Ammon's horn (tissue), 1 donor: ENCODE data around the gene LANCL3.
A peak's percentile ranks its signal among the peaks of the same experiment; 100 is the strongest.
"Not testable (repeated sequence)": the region's sequence is repeated elsewhere in the genome, so short reads cannot be mapped to it uniquely, and the experiment has no call there.

Experiments
- DNase-seq: peaks from one replicate; pipeline ENCODE4 v3.0.0-alpha.2; 2016; ENCODE audit warnings: low spot score

Gene LANCL3

DNA sequence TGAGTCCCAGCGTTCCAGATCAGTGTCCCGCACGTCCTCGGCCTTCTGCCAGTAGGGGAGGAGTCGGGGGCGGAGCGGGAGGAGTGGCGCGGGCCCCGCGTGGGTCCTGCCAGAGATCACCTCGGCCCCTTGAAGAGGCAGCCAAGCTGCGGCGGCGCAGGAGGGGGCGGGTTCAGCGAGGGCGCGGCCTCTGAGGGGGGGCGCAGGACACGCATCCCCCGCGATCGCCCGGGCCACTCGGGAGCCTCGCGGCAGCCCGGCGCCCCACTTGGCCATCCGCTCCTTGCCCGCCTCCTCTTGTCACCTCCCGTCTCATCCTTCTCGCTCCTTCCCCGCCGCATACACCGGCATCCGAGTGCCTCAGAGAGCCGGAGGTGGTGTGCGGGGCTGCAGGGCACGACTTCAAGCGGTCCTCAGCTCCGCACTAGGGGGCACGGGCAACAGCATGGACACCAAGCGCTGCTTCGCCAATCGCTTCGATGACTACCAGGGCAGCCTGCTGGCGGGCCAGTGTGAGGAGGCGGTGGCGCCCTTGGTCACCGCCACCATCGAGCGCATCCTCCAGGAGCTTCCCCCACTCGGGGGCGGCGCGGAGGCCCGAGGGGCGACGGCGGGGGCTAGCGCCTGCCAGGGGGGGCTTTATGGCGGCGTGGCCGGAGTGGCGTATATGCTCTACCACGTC is at the start of gene LANCL3:
LANCL3 (plus strand) TSS at position 236 of the 682 bp plus-strand sequence; CDS start at position 446, 210 bp downstream.
- DNase-seq: not testable (repeated sequence)

DNA sequence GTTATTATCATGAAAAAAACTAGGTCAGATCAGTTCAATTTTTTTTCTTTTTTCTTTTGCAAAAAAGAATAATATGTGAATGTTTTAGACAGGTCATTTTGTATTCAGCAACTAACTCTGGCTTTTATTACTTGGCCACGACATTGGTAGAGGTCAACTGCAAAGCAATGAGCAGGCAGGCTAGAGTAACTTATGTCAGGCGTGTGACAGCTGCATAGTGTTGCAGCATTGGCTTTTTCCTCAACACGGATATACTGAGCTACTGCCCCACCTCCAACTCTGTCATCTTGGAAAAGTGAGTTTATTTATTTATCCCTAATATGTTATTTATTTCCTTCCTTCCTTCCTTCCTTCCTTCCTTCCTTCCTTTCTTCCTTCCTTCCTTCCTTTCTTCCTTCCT is 47.8 kb upstream of the LANCL3 start:
- DNase-seq: not testable (repeated sequence)

DNA sequence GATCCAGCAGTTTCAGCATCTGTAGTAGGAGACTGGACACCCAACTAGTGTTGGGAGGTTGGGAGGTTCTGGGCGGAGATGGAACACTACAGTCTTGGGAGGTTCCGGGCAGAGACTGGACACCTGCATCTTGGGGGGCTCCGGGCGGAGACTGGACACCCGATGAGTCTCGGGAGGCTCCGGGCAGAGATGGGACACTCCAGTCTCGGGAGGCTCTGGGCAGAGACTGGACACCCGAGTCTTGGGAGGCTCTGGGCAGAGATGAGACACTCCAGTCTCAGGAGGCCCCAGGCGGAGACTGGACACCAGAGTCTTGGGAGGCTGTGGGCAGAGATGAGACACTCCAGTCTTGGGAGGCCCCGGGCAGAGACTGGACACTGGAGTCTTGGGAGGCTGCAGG is 29.5 kb upstream of the LANCL3 start:
- DNase-seq: no peak

DNA sequence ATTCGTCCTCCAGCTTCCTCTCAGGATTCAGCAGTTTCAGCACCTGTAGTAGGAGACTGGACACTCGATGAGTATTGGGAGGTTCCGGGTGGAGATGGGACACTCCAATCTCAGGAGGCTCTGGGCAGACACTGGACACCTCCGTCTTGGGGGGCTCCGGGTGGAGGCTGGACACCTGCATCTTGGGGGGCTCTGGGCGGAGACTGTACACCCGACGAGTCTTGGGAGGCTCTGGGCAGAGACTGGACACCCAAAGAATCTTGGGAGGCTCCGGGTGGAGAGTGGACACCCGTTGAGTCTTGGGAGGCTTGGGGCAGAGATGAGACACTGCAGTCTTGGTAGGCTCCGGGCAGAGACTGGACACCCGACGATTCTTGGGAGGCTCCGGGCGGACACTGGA is 28.7 kb upstream of the LANCL3 start:
- no peak for DNase-seq

DNA sequence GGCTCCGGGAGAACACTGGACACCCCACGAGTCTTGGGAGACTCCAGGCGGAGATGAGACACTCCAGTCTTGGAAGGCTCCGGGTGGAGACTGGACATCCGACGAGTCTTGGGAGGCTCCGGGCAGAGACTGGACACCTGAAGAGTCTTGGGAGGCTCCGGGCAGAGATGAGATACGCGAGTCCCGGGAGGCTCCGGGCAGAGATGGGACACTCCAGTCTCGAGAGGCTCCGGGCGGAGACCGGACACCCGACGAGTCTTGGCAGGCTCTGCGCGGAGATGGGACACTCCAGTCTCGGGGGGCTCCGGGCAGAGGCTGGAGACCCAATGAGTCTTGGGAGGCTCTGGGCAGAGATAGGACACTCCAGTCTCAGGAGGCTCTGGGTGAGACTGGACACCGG is 28.1 kb upstream of the LANCL3 start:
- DNase-seq: no peak

DNA sequence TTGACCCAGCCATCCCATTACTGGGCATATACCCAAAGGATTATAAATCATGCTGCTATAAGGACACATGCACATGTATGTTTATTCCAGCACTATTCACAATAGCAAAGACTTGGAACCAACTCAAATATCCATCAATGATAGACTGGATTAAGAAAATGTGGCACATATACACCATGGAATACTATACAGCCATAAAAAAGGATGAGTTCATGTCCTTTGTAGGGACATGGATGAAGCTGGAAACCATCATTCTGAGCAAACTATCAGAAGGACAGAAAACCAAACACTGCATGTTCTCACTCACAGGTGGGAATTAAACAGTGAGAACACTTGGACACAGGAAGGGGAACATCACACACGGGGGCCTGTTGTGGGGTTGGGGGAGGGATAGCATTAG is 26.9 kb upstream of the LANCL3 start:
- DNase-seq: not testable (repeated sequence)

DNA sequence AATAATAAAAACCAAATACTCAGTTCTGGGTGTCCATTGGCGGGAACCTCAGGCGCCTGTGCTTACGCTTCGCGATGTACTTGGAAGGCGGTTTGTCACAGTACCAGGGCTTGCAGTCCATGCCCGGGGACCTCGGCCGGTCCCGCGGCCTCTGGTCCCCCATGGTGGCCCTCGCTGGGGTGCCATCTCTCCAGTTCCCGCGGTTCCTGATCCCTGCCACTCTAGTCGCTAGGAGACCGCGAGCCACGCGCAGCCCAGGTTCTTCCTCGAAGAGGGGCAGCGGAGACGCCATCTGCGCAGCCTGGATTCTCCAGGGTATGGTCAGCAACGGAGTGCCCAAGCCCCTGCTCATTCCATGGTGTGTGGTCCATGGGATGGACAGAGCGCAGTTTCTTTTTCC is 26.4 kb upstream of the LANCL3 start:
- DNase-seq: no peak

DNA sequence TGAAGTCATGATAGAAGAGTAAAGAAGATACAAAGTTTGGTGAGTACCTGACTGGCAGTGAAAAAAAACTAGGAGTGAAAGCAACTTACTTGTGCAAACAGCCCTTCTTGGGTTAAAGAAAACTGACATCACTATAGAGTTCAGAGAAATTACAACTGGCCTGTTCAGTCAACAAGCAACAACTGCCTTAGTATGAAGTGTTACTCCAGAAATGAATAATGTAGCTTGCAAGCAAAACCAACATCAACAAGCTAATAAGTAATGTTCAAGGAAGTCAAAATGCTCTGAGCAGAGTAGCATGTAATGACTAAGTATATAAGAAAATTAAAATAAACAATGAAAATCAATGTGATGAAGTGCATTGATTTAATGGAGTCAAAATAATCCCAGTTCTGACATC is 21.8 kb upstream of the LANCL3 start:
- DNase-seq: not testable (repeated sequence)

DNA sequence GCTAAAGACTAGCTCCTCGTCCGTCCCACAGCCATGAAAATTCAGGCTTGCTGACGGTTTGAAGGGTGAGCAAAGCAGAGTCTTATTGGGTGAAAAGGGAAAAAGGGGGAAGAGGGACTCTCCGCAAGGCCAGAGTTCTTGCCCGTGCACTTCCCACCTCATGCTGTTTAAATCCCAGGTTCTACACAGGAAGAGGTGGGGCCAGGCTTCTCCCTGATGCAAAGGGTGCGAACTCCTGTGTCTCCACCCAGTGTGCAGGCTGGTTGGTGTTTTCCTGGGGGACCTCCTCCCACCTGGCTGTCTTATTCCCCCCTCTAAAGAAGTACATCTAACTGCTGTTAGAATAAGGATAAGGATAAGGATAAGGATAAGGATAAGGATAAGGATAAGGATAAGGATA is 18.0 kb upstream of the LANCL3 start:
- DNase-seq: no peak

DNA sequence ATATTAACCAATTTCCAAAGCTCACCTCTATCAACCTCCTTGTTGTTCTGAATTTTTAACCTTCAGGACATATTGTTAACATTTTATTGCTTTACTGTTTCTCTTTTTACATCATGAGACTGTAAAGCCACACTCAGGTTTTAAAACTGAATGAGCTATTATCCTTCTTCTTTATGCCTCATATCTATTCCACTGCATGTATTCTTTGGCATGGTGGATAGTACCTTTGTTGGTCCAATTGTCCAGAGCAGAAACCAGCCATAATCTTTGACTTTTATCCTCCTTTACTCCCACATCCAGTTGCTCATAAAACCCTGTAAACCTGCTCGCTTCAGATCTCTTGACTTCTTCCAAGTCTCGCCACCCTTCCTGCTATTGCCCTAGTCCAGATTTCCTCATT is 6.2 kb upstream of the LANCL3 start:
- DNase-seq: not testable (repeated sequence)

DNA sequence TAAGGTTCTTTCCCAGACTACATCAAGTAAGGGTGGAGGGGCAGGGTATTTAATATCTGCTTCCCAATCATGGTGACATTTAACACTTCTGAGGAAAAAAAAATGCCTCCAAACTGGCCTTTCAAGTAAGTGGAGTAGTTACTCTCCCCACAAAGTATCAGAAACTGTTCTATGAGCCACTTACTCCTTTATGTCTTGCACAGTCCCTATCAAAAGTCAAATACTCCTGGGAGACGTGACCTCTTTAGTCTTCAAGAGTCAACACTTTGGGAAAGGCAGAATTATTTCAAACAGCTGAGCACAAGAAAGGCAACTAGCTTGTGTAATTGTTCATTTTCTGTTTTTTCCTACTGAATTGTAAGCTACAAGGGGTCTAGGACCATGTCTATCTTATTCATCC is 1.1 kb upstream of the LANCL3 start:
- DNase-seq: not testable (repeated sequence)

DNA sequence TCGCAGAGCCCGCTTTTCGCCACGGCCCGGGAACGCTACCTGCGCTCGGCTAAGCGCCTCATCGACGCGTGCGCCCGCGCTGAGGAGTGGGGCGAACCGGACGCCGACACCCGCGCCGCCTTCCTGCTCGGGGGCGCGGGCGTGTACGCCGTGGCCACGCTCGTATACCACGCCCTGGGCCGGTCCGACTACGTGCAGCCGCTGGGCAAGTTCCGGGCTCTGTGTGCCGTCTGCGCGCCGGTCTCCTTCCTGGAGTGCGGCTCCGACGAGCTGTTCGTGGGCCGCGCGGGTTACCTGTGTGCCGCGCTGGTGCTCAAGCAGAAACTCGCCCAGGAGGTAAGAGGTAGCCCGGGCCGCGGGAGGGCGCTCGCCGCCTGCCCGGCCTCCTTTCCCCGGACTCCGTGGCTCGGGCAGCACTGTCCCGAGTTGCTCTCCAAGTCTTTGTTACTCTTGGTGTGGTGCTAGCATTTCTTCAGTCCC is 687 bp downstream of the LANCL3 start:
- DNase-seq: not testable (repeated sequence)

DNA sequence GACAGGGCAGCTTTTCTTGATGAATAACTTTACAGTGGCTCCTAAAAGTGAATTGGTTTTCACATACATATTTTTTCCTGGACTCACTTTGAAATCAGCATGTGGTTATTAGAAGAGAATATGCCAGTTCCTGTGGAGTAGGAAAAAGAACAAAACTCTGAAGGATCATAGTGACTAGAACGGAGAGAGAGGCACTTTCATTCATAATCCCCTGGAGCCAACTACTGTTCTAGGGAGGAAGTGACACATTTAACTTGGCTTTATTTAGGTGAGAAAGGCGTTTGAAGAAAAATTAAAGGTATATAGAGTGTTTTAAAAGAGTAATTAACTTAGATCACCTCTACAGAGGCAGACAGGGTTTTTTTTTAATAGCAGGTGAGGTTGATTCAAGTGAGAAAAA is 1.7 kb downstream of the LANCL3 start:
- not testable (repeated sequence) for DNase-seq

DNA sequence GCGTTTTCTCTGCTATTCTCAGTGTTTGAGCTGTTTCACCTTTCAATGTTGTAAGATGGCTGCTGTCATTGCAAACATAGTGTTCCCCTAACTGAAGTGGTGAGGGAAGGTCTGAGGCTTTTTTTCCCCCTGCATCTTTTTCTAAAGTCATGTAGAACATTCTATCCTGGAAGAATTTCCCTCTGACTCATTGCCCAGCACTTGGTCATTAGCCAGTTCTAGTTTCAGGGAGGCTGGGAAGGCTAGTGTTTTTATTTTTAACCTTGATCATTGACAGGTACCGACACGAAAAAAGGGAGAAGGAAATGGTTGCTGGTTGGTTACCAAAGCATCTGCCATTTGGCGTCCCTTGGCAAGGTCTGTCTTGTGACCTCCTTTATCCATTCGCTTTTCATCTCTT is 6.6 kb downstream of the LANCL3 start:
- no peak for DNase-seq

DNA sequence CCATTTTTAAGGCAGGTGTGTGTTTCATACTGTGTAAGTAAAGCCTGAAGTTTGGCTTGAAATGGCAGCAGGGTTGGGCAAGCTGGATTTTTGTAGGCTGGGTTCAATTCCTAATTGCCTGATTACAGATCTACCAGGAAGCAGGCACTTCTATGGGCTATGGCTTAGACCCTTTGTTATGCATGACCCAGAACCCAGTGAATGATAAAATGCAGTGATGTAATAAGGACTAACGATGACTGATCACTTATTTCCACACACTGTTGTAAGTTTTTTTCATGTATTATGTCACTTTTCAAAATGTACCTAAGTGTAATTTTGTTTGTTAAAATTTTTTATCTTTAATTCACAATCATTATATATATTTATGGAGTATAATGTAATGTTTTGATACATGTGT is 8.6 kb downstream of the LANCL3 start:
- DNase-seq: no peak

DNA sequence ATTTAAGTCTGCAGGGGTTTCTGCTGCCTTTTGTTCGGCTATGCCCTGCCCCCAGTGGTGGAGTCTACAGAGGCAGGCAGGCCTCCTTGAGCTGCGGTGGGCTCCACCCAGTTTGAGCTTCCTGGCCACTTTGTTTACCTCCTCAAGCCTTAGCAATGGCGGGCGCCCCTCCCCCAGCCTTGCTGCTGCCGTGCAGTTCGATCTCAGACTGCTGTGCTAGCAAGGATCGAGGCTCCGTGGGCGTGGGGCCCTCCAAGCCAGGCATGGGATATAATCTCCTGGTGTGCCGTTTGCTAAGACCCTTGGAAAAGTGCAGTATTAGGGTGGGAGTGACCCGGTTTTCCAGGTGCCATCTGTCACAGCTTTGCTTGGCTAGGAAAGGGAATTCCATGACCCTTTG is 15.9 kb downstream of the LANCL3 start:
- DNase-seq: not testable (repeated sequence)

DNA sequence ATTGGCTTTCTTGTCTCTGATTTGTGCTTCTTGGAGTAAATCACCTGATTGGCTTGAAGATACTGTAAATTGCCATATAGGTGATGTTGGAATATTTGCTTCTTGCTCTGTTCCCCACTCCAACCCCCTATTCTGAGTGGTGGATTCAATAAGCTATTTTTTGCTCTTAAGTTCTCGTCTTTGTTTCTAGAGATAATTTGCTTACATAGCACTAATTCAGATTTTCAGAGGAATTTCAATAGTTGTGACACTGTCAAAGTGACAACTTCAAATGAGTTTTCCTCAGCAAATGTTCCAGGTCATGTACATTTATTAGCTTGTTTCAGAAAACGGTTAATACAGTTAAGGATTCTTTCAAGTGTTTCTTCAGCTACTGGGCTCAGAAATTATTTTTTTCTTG is 18.6 kb downstream of the LANCL3 start:
- no peak for DNase-seq

DNA sequence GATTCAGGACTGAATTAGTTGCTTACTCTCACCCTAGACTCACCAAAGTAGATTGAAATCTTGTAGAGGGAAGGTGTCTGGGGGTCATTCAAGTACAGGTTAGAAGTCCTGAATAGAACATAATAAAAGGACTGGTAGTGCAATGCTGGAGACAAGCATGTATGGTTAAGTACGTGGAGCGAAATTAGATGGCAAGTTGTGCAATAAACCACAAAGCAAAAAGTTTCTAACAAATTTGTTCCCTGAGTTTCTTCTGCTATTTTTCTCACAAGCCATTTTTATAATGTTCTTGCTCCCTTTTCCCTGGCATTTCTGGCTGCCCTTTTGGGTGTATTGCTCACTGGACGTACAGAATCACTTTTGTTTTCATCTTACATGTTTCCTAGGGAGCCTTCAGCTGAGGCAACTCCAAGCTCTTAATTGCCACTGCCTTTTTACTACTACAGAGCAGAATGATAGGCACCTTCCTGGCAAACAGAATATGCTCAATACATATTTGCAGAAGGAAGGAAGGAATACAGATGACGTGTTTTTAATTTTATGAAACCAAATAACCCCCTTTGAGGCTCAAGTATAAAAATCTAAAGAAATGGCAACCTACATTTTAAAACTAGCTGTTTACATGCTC is 23.4 kb downstream of the LANCL3 start:
- DNase-seq: no peak

DNA sequence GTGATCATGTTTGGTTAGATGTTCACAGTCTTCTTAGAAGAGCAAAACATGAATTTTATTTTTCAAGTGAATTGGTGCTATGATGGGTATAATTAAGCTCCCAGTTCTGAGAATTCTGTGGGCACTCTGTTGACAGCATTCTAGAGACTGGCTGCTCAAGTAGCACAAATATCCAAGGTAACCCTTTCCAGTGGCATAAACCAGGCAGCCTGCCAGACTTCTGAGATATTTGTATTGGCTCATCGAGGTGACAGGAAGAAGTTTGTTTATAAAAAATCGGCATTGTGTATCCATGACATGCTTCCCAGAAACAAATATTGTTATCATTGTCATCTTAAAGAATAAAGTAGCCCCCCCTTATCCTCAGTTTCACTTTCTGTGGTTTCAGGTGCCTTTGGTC is 28.3 kb downstream of the LANCL3 start:
- DNase-seq: no peak

DNA sequence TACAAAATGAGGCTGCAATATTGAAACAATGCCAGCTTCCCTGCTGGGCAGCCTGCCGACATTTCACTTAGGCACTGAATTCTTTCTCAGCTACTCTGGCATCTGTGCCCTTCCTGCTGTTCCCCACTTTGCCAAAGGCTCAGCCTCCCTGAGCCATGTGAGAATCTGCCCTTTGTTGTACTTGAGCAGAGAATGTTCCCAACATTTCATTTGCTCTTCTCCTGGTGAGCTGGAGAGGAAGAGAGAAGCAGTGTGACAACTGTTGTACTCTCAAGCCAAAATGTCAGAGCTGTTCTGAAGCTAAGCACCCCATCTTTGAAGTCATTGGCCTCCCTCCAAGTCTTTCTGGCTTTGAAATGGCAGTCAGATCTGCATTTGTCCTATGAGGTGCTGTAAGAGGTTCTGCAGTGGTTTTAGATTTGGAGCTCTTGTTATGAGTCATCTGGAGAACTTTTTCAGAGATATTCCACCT is 32.5 kb downstream of the LANCL3 start:
- peak; percentile 1 for DNase-seq

DNA sequence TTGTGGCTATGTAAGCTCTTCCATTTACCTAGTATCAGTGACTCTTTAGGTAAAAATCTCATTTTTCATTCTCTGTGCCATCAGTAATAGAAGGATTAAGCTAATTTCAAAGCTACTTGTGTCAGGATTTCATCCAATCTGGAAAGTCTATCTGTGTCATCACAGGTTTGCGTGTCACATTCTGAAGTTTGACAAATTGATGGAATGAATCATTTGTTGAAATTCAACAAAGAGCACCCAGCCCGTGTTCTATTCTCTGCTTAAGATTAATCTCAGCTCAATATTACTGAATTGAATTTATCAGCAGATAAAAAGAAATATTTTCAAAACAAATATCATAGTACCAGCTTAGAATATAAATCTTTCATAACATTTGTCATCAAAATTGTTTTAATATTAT is 35.8 kb downstream of the LANCL3 start:
- no peak for DNase-seq

DNA sequence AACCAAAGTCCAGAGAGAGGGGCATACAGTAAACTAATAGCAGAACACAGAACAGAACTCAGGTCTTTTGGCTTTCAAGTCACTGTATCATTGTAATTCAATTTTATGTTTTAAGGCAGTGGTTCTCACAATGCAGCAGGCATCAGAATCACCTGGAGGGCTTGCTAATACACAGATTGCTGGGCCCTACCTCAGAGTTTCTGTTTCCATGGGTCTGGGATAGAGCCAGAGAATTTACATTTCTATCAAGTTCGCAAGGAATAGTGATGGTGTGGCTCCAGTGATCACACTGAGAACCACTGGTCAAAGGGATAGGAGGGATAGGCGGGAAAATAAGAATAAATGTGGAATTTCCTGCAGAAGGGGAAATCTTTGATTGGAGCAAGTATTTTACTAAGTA is 36.7 kb downstream of the LANCL3 start:
- no peak for DNase-seq

DNA sequence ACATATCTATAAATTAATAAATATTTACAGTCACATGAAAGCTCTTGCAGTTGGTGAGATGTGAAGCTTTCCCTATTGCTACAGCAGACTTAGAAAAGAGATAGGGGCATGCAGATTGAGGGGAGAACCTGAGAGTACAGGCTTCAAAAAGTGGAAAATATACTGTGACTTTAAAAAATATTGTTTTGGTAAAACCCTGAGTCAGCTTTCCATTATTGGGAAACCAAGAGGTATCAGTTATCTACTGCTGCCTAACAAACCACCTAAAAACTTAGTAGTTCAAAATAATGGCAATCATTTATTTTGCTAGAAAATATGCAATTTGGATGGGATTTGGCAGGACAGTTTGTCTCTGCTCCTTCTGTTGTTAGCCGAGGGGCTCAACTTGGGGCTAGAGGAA is 38.3 kb downstream of the LANCL3 start:
- DNase-seq: no peak

DNA sequence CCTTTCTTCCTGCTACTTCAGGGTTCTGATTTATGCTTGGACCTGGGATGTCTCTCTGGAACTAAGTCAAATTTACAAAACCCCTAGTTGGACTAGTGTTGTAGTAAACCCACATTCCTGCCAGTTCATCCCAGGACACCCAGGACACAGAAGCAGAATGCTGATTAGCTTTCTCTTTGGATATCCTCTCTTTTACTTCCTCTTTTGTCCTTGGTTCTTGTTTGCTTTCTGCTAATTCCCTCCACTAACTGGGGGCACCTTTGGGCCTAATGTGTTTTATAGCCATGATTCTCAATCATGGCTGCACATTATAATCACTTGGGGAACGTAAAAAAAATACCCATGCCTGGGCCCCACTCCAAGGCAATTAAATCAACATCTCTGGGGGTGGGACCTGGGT is 42.5 kb downstream of the LANCL3 start:
- DNase-seq: no peak
